Upper lobe of left lung (tissue), 6 donors: ENCODE results near the gene EHD2. TPM values are rescaled to one million over a fixed set of nuclear protein-coding genes. Genes with fewer than 3 reads are reported as not detected.
"Not testable (repeated sequence)": the region's sequence is repeated elsewhere in the genome, so short reads cannot be mapped to it uniquely, and the experiment has no call there.

Experiments
- ATAC-seq, 2 donors: fragments of 200-7000 bp; cut with Tn5 transposase; one replicate each; pipeline ENCODE4 v1.9.1; 2022; ENCODE audit warnings: mild to moderate bottlenecking in 2 of 2, moderate library complexity in 2 of 2; ENCODE audit not compliant: low FRiP score in 2 of 2
- DNase-seq, 2 donors: peaks; one replicate each; pipeline ENCODE4 v3.0.0-alpha.2; 2019 to 2020
- H3K27ac ChIP-seq, 4 donors: fragments of 200-600 bp; sonication (generic); one replicate each; pipeline ENCODE4 v1.5.1; 2016 to 2019
- H3K27me3 ChIP-seq, 4 donors: fragments of 200-600 bp; sonication (generic); one replicate each; pipeline ENCODE4 v1.5.1; 2017 to 2019
- H3K36me3 ChIP-seq, 4 donors: fragments of 200-600 bp; sonication (generic); one replicate each; pipeline ENCODE4 v1.5.1; 2016 to 2019
- H3K4me1 ChIP-seq, 4 donors: fragments of 200-600 bp; sonication (generic); one replicate each; pipeline ENCODE4 v1.5.1; 2018 to 2019
- H3K4me3 ChIP-seq, 4 donors: fragments of 200-600 bp; sonication (generic); one replicate each; pipeline ENCODE4 v1.5.1; 2017 to 2019; ENCODE audit warnings: mild to moderate bottlenecking in 2 of 4, moderate library complexity in 1 of 4
- H3K9me3 ChIP-seq, 4 donors: fragments of 200-600 bp; sonication (generic); one replicate each; pipeline ENCODE4 v1.5.1; 2018 to 2019
- EP300 ChIP-seq, 4 donors: sonication (generic); formaldehyde crosslinking; IDR thresholded peaks; one replicate each; pipeline ENCODE4 v1.5.1; 2017; ENCODE audit warnings: antibody characterized with exemption in 4 of 4, control low read depth in 2 of 4
- POLR2A ChIP-seq, 4 donors: fragments of 450-650 bp; IDR thresholded peaks; one replicate each; pipeline ENCODE4 v1.5.1; 2016 to 2017; ENCODE audit warnings: antibody characterized with exemption in 4 of 4, mild to moderate bottlenecking in 2 of 4
- POLR2AphosphoS5 ChIP-seq, 2 donors: sonication (generic); formaldehyde crosslinking; IDR thresholded peaks; one replicate each; pipeline ENCODE4 v1.5.1; 2017; ENCODE audit warnings: antibody characterized with exemption in 2 of 2
- WGBS, 2 donors: methylation state at CpG; one replicate each; pipeline ENCODE4 v1.1.5; 2017 to 2018; 5-methylcytosine and 5-hydroxymethylcytosine counted together
- total RNA-seq, 6 donors: library from RNA; depleted of rRNA in 4 of 6; stranded (reverse); fragments of >200 nt in 4 of 6; gene quantifications; one replicate each; pipeline versions ENCODE4 v1.1.0 to v1.2.1, GENCODE V29; 2016 to 2021
- TF ChIP-seq, protein P1 (sequence below), 6 experiments: fragments of 450-650 bp in 4 of 6; fragments of 200-600 bp in 2 of 6; sonication (generic) in 2 of 6; IDR thresholded peaks; one replicate each; pipeline ENCODE4 v1.5.1; 2016 to 2019; ENCODE audit warnings: antibody characterized with exemption in 6 of 6
- donor health status: DM: no; HTN: no; CAD: no; lungs with moderate emphysema.
- donor health status: DM: no; HTN: yes; CAD: no; lungs with severe emphysema.

The EHD2 gene
- total RNA-seq, 6 donors from 2014 or later, result 80.7 to 426 (median 181) TPM

DNA sequence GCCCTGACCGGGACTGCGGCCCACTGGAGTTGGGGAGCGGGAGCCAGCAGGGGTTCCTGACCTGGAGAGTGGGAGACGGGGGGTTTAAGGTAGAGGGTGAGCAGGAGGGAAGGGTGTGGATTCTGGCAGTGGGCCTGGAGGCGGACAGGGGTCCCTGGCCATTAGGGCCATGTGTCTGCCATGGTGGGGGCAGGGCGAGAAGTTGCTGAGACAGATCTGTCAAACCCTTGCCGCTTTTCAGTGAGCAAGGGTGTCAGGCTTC is 53.1 kb downstream of the EHD2 start:
- Histone ChIP-seq H3K36me3 (no peaks in the 10 kb centered on the region), H3K27ac (no peak overlapping the region), H3K9me3 (no peaks in the 10 kb centered on the region), H3K4me1 (no peaks in the 10 kb centered on the region), H3K27me3 (no peaks in the 10 kb centered on the region), H3K4me3 (no peak overlapping the region)
- DNase-seq (no peak), ATAC-seq (no peak)
- whole genome bisulfite sequencing, 2 donors, result 50 to 87% methylated on average over 2 to 6 of the region's 7 CpGs
- TF ChIP-seq, protein P1, sequence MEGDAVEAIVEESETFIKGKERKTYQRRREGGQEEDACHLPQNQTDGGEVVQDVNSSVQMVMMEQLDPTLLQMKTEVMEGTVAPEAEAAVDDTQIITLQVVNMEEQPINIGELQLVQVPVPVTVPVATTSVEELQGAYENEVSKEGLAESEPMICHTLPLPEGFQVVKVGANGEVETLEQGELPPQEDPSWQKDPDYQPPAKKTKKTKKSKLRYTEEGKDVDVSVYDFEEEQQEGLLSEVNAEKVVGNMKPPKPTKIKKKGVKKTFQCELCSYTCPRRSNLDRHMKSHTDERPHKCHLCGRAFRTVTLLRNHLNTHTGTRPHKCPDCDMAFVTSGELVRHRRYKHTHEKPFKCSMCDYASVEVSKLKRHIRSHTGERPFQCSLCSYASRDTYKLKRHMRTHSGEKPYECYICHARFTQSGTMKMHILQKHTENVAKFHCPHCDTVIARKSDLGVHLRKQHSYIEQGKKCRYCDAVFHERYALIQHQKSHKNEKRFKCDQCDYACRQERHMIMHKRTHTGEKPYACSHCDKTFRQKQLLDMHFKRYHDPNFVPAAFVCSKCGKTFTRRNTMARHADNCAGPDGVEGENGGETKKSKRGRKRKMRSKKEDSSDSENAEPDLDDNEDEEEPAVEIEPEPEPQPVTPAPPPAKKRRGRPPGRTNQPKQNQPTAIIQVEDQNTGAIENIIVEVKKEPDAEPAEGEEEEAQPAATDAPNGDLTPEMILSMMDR (IDR thresholded peaks at IDR 0.05), result no peak
- no peak for TF ChIP-seq POLR2AphosphoS5 (IDR thresholded peaks at IDR 0.05)
- TF ChIP-seq POLR2A (IDR thresholded peaks at IDR 0.05), result no peak
- TF ChIP-seq EP300 (IDR thresholded peaks at IDR 0.05), result no peak

- no peak for ATAC-seq
- no peak overlapping the region for H3K27ac ChIP-seq
- WGBS, 2 donors, result 86 to 93% methylated on average over 7 of the region's 7 CpGs
Measured at GRCh38 chr19:47766670-47767069, 53.4 kb downstream of the EHD2 start.

DNA sequence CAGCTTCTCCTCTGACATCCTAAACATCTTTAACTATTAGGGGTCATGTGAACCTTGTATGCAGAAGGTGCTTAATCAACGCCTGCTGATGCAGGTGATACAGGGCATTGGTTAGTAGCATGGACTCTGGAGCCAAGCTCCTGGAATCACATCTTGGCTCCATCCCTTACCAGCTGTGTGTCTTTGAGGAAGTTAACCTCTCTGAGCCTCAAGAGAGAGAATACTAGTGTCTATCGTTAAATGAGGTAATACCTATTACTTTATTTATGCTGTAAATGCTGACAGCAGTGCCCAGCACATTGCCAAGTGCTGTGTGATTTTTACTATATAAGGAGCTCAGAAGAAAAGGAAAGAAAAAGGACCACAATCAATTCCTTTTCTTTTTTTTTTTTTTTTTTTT is 54.1 kb downstream of the EHD2 start:
- no peaks in the 10 kb centered on the region for H3K4me1 ChIP-seq
- no peak overlapping the region for H3K4me3 ChIP-seq
- H3K36me3 ChIP-seq, result no peaks in the 10 kb centered on the region
- WGBS, 2 donors, result 88 to 97% methylated on average over 2 of the region's 2 CpGs
- no peak overlapping the region for H3K27ac ChIP-seq
- DNase-seq (no peak), ATAC-seq (no peak)
- TF ChIP-seq POLR2A (IDR thresholded peaks at IDR 0.05) (no peak), POLR2AphosphoS5 (IDR thresholded peaks at IDR 0.05) (no peak), EP300 (IDR thresholded peaks at IDR 0.05) (no peak)
- TF ChIP-seq, protein P1 (IDR thresholded peaks at IDR 0.05), result no peak
- H3K9me3 ChIP-seq, result no peaks in the 10 kb centered on the region
- no peaks in the 10 kb centered on the region for H3K27me3 ChIP-seq

More at GRCh38 chr19:47766670-47767069, 53.4 kb downstream of the EHD2 start:
- no peak for DNase-seq
- Histone ChIP-seq H3K36me3 (no peaks in the 10 kb centered on the region), H3K27me3 (no peaks in the 10 kb centered on the region), H3K9me3 (no peaks in the 10 kb centered on the region), H3K4me1 (no peaks in the 10 kb centered on the region), H3K4me3 (no peak overlapping the region)
- TF ChIP-seq, protein P1 (IDR thresholded peaks at IDR 0.05), result no peak
- TF ChIP-seq EP300 (IDR thresholded peaks at IDR 0.05) (no peak), POLR2A (IDR thresholded peaks at IDR 0.05) (no peak), POLR2AphosphoS5 (IDR thresholded peaks at IDR 0.05) (no peak)

DNA sequence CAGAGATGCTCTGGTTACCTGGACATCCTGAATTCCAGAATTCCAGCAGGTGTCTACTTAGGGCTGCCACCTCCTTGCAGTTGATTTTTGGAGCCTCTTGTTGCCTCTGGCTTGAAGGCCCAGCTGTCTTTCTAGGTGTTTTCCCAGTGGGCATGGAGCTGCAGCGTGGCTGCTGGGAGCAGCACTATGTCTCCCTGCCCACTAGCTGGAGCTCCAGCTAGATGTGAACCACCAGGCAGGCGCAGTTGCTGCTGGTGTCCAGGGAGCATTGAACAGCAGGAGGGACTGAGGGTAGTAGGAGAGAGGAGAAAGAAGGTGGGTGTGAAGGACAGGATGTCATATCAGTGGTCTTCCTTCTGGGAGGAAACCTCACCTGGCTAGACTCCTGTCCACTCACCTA is 55.4 kb downstream of the EHD2 start:
- no peaks in the 10 kb centered on the region for H3K36me3 ChIP-seq
- WGBS, 2 donors, result 73 to 83% methylated on average over 2 of the region's 2 CpGs
- H3K27me3 ChIP-seq, result no peaks in the 10 kb centered on the region
- DNase-seq (no peak), ATAC-seq (no peak)
- TF ChIP-seq EP300 (IDR thresholded peaks at IDR 0.05) (no peak), POLR2AphosphoS5 (IDR thresholded peaks at IDR 0.05) (no peak), POLR2A (IDR thresholded peaks at IDR 0.05) (no peak)
- TF ChIP-seq, protein P1 (IDR thresholded peaks at IDR 0.05), result no peak
- H3K4me3 ChIP-seq, result no peak overlapping the region
- no peaks in the 10 kb centered on the region for H3K4me1 ChIP-seq
- H3K27ac ChIP-seq, result no peak overlapping the region
- no peaks in the 10 kb centered on the region for H3K9me3 ChIP-seq

- Histone ChIP-seq H3K4me1 (no peaks in the 10 kb centered on the region), H3K4me3 (no peak overlapping the region), H3K27me3 (no peaks in the 10 kb centered on the region), H3K36me3 (no peaks in the 10 kb centered on the region), H3K9me3 (no peaks in the 10 kb centered on the region), H3K27ac (no peak overlapping the region)
- TF ChIP-seq EP300 (IDR thresholded peaks at IDR 0.05) (no peak), POLR2AphosphoS5 (IDR thresholded peaks at IDR 0.05) (no peak), POLR2A (IDR thresholded peaks at IDR 0.05) (no peak)
- TF ChIP-seq, protein P1 (IDR thresholded peaks at IDR 0.05), result no peak
- ATAC-seq (no peak), DNase-seq (no peak)
- 79 to 89% methylated on average over 3 of the region's 3 CpGs for WGBS, 2 donors
Measured at GRCh38 chr19:47769534-47769933, 56.3 kb downstream of the EHD2 start.

DNA sequence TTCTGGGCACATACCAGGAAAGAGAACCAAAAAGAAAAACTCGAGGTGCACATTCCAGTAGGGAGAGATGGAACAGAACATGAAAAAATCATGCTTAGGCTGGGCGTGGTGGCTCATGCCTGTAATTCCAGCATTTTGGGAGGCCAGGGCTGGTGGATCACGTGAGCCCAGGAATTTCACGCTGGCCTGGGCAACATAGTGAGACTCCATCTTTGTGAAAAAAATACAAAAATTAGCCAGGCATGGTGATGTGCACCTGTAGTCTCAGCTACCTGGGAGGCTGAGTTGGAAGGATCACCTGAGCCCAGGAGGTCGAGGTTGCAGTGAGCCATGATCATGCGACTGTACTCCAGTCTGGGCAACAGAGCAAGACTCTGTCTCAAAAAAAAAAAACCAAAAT is 58.1 kb downstream of the EHD2 start:
- 81 to 87% methylated on average over 6 of the region's 6 CpGs for WGBS, 2 donors
- not testable (repeated sequence) for ATAC-seq, H3K36me3 ChIP-seq

More for the DNA sequence above, 58.1 kb downstream of the EHD2 start:
- not testable (repeated sequence) for H3K27ac ChIP-seq, H3K27me3 ChIP-seq, H3K4me3 ChIP-seq, H3K4me1 ChIP-seq, DNase-seq, H3K9me3 ChIP-seq
